PC-3 (cell line): ENCODE data around the gene RIMBP3C.
"Not testable (repeated sequence)": the region's sequence is repeated elsewhere in the genome, so short reads cannot be mapped to it uniquely, and the experiment has no call there.

ENCODE experiments used
- CTCF ChIP-seq: fragments of 300-600 bp; sonication (generic); conservative IDR thresholded peaks from 2 replicates; pipeline ENCODE4 v1.5.1; 2017; ENCODE audit warnings: antibody characterized with exemption, low read depth, mild to moderate bottlenecking, low read length
- EZH2 ChIP-seq: fragments of 300-600 bp; sonication (generic); IDR thresholded peaks from one replicate; pipeline ENCODE4 v1.6.1; 2017; ENCODE audit warnings: antibody characterized with exemption, mild to moderate bottlenecking, low read length; ENCODE audit not compliant: unreplicated experiment

- not testable (repeated sequence) for TF ChIP-seq CTCF, EZH2
Measured at GRCh38 chr22:21516970-21517764, 34.1 kb downstream of the RIMBP3C start.
